Endothelial cell (in vitro differentiated cells): Measurements from ENCODE around the gene IGF2R. TPM values are rescaled to one million over a fixed set of nuclear protein-coding genes. Genes with fewer than 3 reads are reported as not detected.

Experiments used
- DNase-seq: peaks from one replicate; pipeline ENCODE4 v3.0.0; 2021; ENCODE audit warnings: low spot score
- H3K27ac Mint-ChIP-seq: one replicate; pipeline ENCODE4 v1.8.0; 2021; ENCODE audit warnings: mixed read lengths, inconsistent platforms; ENCODE audit not compliant: unreplicated experiment
- H3K27me3 Mint-ChIP-seq: one replicate; pipeline ENCODE4 v1.8.0; 2021; ENCODE audit warnings: mild to moderate bottlenecking, moderate library complexity, mixed read lengths, inconsistent platforms; ENCODE audit not compliant: unreplicated experiment
- H3K36me3 Mint-ChIP-seq: one replicate; pipeline ENCODE4 v1.8.0; 2021; ENCODE audit warnings: mild to moderate bottlenecking, low read depth, mixed read lengths, inconsistent platforms; ENCODE audit not compliant: unreplicated experiment
- H3K4me1 Mint-ChIP-seq: one replicate; pipeline ENCODE4 v1.8.0; 2021; ENCODE audit warnings: mild to moderate bottlenecking, mixed read lengths, inconsistent platforms; ENCODE audit not compliant: unreplicated experiment
- H3K4me3 Mint-ChIP-seq: one replicate; pipeline ENCODE4 v1.8.0; 2021; ENCODE audit warnings: mild to moderate bottlenecking, mixed read lengths, inconsistent platforms; ENCODE audit not compliant: unreplicated experiment
- H3K9me3 Mint-ChIP-seq: one replicate; pipeline ENCODE4 v1.8.0; 2021; ENCODE audit warnings: mixed read lengths, inconsistent platforms; ENCODE audit not compliant: unreplicated experiment
- total RNA-seq: library from RNA; stranded (reverse); fragmentation: NEBNext Ultra II Directional; extraction: Animal tissue kit (Norgen Biotek cat#: 25700); gene quantifications from one replicate; pipeline ENCODE4 v1.2.1, GENCODE V29; 2021; ENCODE audit not compliant: unreplicated experiment
- TF ChIP-seq, protein P1 (sequence below): fragments of 200-600 bp; sonication (generic); IDR thresholded peaks from one replicate; pipeline ENCODE4 v1.5.0; 2021; ENCODE audit warnings: antibody characterized with exemption; ENCODE audit not compliant: unreplicated experiment

Gene IGF2R
- total RNA-seq, 1 donor from 2014 or later, result 108 TPM

GRCh38 chr6:160102956-160103824, 134.3 kb downstream of the IGF2R start:
- Mint-ChIP-seq H3K27ac (no peak overlapping the region), H3K27me3 (peaks cover 8% of the 10 kb centered on the region), H3K4me3 (no peak overlapping the region), H3K9me3 (no peaks in the 10 kb centered on the region), H3K36me3 (peaks cover 46% of the 10 kb centered on the region), H3K4me1 (peaks cover 26% of the 10 kb centered on the region)
- peak; percentile 39 for DNase-seq
- TF ChIP-seq, protein P1, sequence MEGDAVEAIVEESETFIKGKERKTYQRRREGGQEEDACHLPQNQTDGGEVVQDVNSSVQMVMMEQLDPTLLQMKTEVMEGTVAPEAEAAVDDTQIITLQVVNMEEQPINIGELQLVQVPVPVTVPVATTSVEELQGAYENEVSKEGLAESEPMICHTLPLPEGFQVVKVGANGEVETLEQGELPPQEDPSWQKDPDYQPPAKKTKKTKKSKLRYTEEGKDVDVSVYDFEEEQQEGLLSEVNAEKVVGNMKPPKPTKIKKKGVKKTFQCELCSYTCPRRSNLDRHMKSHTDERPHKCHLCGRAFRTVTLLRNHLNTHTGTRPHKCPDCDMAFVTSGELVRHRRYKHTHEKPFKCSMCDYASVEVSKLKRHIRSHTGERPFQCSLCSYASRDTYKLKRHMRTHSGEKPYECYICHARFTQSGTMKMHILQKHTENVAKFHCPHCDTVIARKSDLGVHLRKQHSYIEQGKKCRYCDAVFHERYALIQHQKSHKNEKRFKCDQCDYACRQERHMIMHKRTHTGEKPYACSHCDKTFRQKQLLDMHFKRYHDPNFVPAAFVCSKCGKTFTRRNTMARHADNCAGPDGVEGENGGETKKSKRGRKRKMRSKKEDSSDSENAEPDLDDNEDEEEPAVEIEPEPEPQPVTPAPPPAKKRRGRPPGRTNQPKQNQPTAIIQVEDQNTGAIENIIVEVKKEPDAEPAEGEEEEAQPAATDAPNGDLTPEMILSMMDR, result peak; percentile 27

GRCh38 chr6:160103825-160104100, 134.9 kb downstream of the IGF2R start:
- TF ChIP-seq, protein P1, result no peak
- peak overlapping the region; percentile 51 for H3K4me3 Mint-ChIP-seq
- H3K9me3 Mint-ChIP-seq, result no peaks in the 10 kb centered on the region
- peaks cover 8% of the 10 kb centered on the region for H3K27me3 Mint-ChIP-seq
- peaks cover 28% of the 10 kb centered on the region for H3K4me1 Mint-ChIP-seq
- DNase-seq, result no peak
- H3K27ac Mint-ChIP-seq, result no peak overlapping the region
- peaks cover 48% of the 10 kb centered on the region for H3K36me3 Mint-ChIP-seq

- H3K9me3 Mint-ChIP-seq, result no peaks in the 10 kb centered on the region
- H3K27ac Mint-ChIP-seq, result no peak overlapping the region
- no peak for DNase-seq
- H3K27me3 Mint-ChIP-seq, result peaks cover 8% of the 10 kb centered on the region
- TF ChIP-seq, protein P1, result no peak
- H3K4me3 Mint-ChIP-seq, result no peak overlapping the region
- H3K36me3 Mint-ChIP-seq, result peaks cover 45% of the 10 kb centered on the region
- H3K4me1 Mint-ChIP-seq, result peaks cover 26% of the 10 kb centered on the region
These were observed 136.1 kb downstream of the IGF2R start for GRCh38 chr6:160104821-160105517.

DNA sequence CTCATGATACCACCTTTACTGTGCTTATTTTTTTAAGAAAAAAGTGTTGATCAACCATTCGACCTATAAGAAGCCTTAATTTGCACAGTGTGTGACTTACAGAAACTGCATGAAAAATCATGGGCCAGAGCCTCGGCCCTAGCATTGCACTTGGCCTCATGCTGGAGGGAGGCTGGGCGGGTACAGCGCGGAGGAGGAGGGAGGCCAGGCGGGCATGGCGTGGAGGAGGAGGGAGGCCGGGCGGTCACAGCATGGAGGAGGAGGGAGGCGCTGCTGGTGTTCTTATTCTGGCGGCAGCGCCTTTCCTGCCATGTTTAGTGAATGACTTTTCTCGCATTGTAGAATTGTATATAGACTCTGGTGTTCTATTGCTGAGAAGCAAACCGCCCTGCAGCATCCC, 137.1 kb downstream of the IGF2R start:
- H3K4me1 Mint-ChIP-seq, result peaks cover 34% of the 10 kb centered on the region
- no peak overlapping the region for H3K4me3 Mint-ChIP-seq
- H3K36me3 Mint-ChIP-seq, result peaks cover 45% of the 10 kb centered on the region
- H3K27ac Mint-ChIP-seq, result no peak overlapping the region
- no peak for DNase-seq
- TF ChIP-seq, protein P1, result no peak
- H3K9me3 Mint-ChIP-seq, result no peaks in the 10 kb centered on the region
- H3K27me3 Mint-ChIP-seq, result peaks cover 6% of the 10 kb centered on the region

- peaks cover 34% of the 10 kb centered on the region for H3K4me1 Mint-ChIP-seq
- peak overlapping the region; percentile 13 for H3K27ac Mint-ChIP-seq
- peaks cover 45% of the 10 kb centered on the region for H3K36me3 Mint-ChIP-seq
- no peak for DNase-seq
- peak overlapping the region; percentile 52 for H3K4me3 Mint-ChIP-seq
- TF ChIP-seq, protein P1, result no peak
- peaks cover 6% of the 10 kb centered on the region for H3K27me3 Mint-ChIP-seq
- no peaks in the 10 kb centered on the region for H3K9me3 Mint-ChIP-seq
These were observed 137.8 kb downstream of the IGF2R start for GRCh38 chr6:160106701-160107100.
